HCT116 (cell line): ENCODE data around the gene MYLK. TPM values are rescaled to one million over a fixed set of nuclear protein-coding genes. Genes with fewer than 3 reads are reported as not detected.

Source experiments
- ATAC-seq: fragments of 200-7000 bp; cut with Tn5 transposase; 2 replicates; pipeline ENCODE4 v1.9.1; 2020; ENCODE audit warnings: mild to moderate bottlenecking, moderate library complexity
- BruUV-seq: library from RNA; stranded (reverse); fragments of 400-500 nt; replicated peaks from 2 replicates; lab custom pipeline; 2021; lab: Mats Ljungman, UMichigan
- CTCF ChIA-PET: fragments of 300-600 bp; sonication (Branson Sonifier 250); formaldehyde crosslinking; loops from one replicate; lab custom pipeline; 2021; ENCODE audit warnings: antibody characterized with exemption; lab: Charles Lee
- POLR2A ChIA-PET: fragments of 300-600, 350-600 bp; sonication (Branson Sonifier 250); formaldehyde crosslinking; loops from one replicate; lab custom pipeline; 2021; ENCODE audit warnings: antibody characterized with exemption; lab: Charles Lee
- RAD21 ChIA-PET, 2 experiments: fragments of 300-600 bp; sonication (Branson Sonifier 250); formaldehyde crosslinking; loops; one replicate each; lab custom pipeline; 2023; ENCODE audit warnings: low total read pairs in 2 of 2; ENCODE audit not compliant: uncharacterized antibody in 2 of 2, unreplicated experiment in 2 of 2, low non-redundant PET in 1 of 2; lab: Charles Lee
- DNase-seq: peaks from one replicate; pipeline ENCODE4 v3.0.0-alpha.2; 2010; ENCODE audit warnings: low read depth, low spot score
- H2AFZ ChIP-seq: fragments of 200-600 bp; shearing (Covaris generic), sonication (generic); 2 replicates; pipeline ENCODE4 v1.6.1; 2017; ENCODE audit warnings: low read depth, mixed run types, mixed read lengths, antibody characterized with exemption, low read length; ENCODE audit not compliant: poor library complexity, severe bottlenecking
- H3K27ac ChIP-seq: 2 replicates; pipeline ENCODE4 v1.5.1; 2012; ENCODE audit warnings: low read depth, low read length
- H3K27me3 ChIP-seq: fragments of 200-600 bp; sonication (generic); 2 replicates; pipeline ENCODE4 v1.6.1; 2016; ENCODE audit warnings: mixed run types, low read length, mixed read lengths; ENCODE audit not compliant: insufficient read depth
- H3K36me3 ChIP-seq, 2 experiments: fragments of 200-500 bp in 1 of 2; fragments of 200-600 bp in 1 of 2; sonication (Bioruptor generic) in 1 of 2; sonication (generic) in 1 of 2; 2 replicates each; pipeline versions ENCODE4 v1.5.1 to v1.6.1; 2014 to 2016; ENCODE audit warnings: low read length in 2 of 2, inconsistent platforms in 1 of 2, mixed read lengths in 1 of 2, mixed run types in 1 of 2; ENCODE audit not compliant: insufficient read depth in 2 of 2, control insufficient read depth in 1 of 2
- H3K4me1 ChIP-seq, 2 experiments: fragments of 200-600 bp in 1 of 2; sonication (generic) in 1 of 2; 2 replicates each; pipeline versions ENCODE4 v1.5.1 to v1.6.1; 2012 to 2017; ENCODE audit warnings: low read length in 2 of 2, inconsistent platforms in 1 of 2, mild to moderate bottlenecking in 1 of 2, mixed read lengths in 1 of 2, mixed run types in 1 of 2, moderate library complexity in 1 of 2; ENCODE audit not compliant: insufficient read depth in 2 of 2, control insufficient read depth in 1 of 2
- H3K4me2 ChIP-seq: fragments of 200-600 bp; sonication (generic); 2 replicates; pipeline ENCODE4 v1.6.1; 2017; ENCODE audit warnings: mixed run types, low read length, mixed read lengths
- H3K4me3 ChIP-seq, 2 experiments: fragments of 200-600 bp in 1 of 2; sonication (generic) in 1 of 2; replicated peaks in 1 of 2; 2 replicates each; pipeline ENCODE4 v1.5.1; 2011 to 2016; ENCODE audit warnings: low read length in 2 of 2, control low read depth in 1 of 2, low read depth in 1 of 2, mild to moderate bottlenecking in 1 of 2, mixed read lengths in 1 of 2, mixed run types in 1 of 2
- H3K79me2 ChIP-seq: fragments of 200-600 bp; sonication (generic); 2 replicates; pipeline ENCODE4 v1.6.1; 2017; ENCODE audit warnings: mild to moderate bottlenecking, mixed run types, low read length, moderate library complexity, mixed read lengths; ENCODE audit not compliant: insufficient read depth
- H3K9ac ChIP-seq: fragments of 200-600 bp; sonication (generic); 2 replicates; pipeline ENCODE4 v1.6.1; 2016; ENCODE audit warnings: low read length, mixed read lengths
- H3K9me2 ChIP-seq: fragments of 200-600 bp; sonication (generic), shearing (Covaris generic); 2 replicates; pipeline ENCODE4 v1.6.1; 2017; ENCODE audit warnings: mixed run types, mild to moderate bottlenecking, moderate library complexity; ENCODE audit not compliant: insufficient read depth
- H3K9me3 ChIP-seq, 2 experiments: fragments of 200-500 bp in 1 of 2; fragments of 200-600 bp in 1 of 2; sonication (Bioruptor generic) in 1 of 2; sonication (generic) in 1 of 2; 2 replicates each; pipeline ENCODE4 v1.6.1; 2014 to 2017; ENCODE audit warnings: low read length in 2 of 2, mixed read lengths in 2 of 2, inconsistent platforms in 1 of 2, low read depth in 1 of 2, mild to moderate bottlenecking in 1 of 2, mixed run types in 1 of 2, moderate library complexity in 1 of 2; ENCODE audit not compliant: control insufficient read depth in 1 of 2, insufficient read depth in 1 of 2
- H4K20me1 ChIP-seq: fragments of 200-600 bp; sonication (generic), shearing (Covaris generic); 2 replicates; pipeline ENCODE4 v1.6.1; 2017; ENCODE audit warnings: mixed run types, mild to moderate bottlenecking, moderate library complexity; ENCODE audit not compliant: insufficient read depth
- ATF3 ChIP-seq: IDR thresholded peaks from 2 replicates; pipeline ENCODE4 v1.6.1; 2012
- CEBPB ChIP-seq: IDR thresholded peaks from 2 replicates; pipeline ENCODE4 v1.6.1; 2012; ENCODE audit warnings: low read depth
- EGR1 ChIP-seq: IDR thresholded peaks from 2 replicates; pipeline ENCODE4 v1.6.1; 2012; ENCODE audit warnings: low read depth
- ELF1 ChIP-seq: IDR thresholded peaks from 2 replicates; pipeline ENCODE4 v1.6.1; 2012; ENCODE audit warnings: low read depth, borderline replicate concordance
- EZH2 ChIP-seq: fragments of 200-600 bp; sonication (generic); IDR thresholded peaks from 2 replicates; pipeline ENCODE4 v1.6.1; 2017; ENCODE audit warnings: antibody characterized with exemption, mixed run types
- EZH2phosphoT487 ChIP-seq: fragments of 200-600 bp; IDR thresholded peaks from 2 replicates; pipeline ENCODE4 v1.6.1; 2018; ENCODE audit warnings: antibody characterized with exemption, borderline replicate concordance
- SIN3A ChIP-seq: IDR thresholded peaks from 2 replicates; pipeline ENCODE4 v1.6.1; 2012; ENCODE audit warnings: low read depth
- SP1 ChIP-seq: IDR thresholded peaks from 2 replicates; pipeline ENCODE4 v1.6.1; 2012; ENCODE audit warnings: low read depth
- SRF ChIP-seq: IDR thresholded peaks from 2 replicates; pipeline ENCODE4 v1.6.1; 2012; ENCODE audit warnings: low read depth
- TCF7L2 ChIP-seq: IDR thresholded peaks from 2 replicates; pipeline ENCODE4 v1.7.0; 2011; ENCODE audit warnings: borderline replicate concordance, inconsistent platforms; ENCODE audit not compliant: insufficient read depth, insufficient read length; ENCODE audit errors: extremely low read depth
- ZBTB33 ChIP-seq: IDR thresholded peaks from 2 replicates; pipeline ENCODE4 v1.6.1; 2011; ENCODE audit warnings: mild to moderate bottlenecking, low read length, moderate library complexity; ENCODE audit not compliant: insufficient replicate concordance; ENCODE audit errors: extremely low read depth
- ZFX ChIP-seq: fragments of 450-650 bp; IDR thresholded peaks from 2 replicates; pipeline ENCODE4 v1.6.1; 2017
- intact Hi-C: fragments of 100-400 bp; cut with micrococcal nuclease; formaldehyde crosslinking; loops from 2 replicates; pipeline ENCODE4 v1.10.0; 2022
- total RNA-seq: library from RNA; stranded (reverse); gene quantifications from one replicate; pipeline ENCODE4 v1.2.1, GENCODE V29; 2021; ENCODE audit not compliant: unreplicated experiment

MYLK gene
- total RNA-seq, 1 experiment from 2014 or later: 3.8 TPM

DNA sequence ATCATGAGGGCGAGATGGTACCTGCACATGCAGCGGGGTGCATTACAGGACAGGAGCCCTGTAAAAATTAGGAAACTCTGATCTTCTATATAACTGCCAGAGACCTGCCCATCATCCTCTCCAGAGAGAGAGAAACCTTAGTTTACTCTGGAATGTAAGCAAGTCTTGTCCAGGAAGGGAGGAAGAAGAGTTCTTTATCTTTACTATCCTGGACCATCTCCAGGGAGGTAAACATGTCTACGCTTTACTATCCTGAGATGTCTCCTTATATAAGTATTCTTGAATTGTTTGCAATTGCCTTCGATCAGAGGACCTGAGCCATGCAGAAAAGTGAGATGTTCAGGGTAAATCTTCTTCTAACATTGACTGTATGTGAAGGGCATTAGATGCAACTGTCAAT lies 286.6 kb downstream of the MYLK start:
- H3K27ac ChIP-seq: no peak overlapping the region
- H2AFZ ChIP-seq: no peak overlapping the region
- intact Hi-C loops: no loop called here
- H3K79me2 ChIP-seq: no peaks in the 10 kb centered on the region
- H3K4me2 ChIP-seq: no peak overlapping the region
- no peak for TF ChIP-seq ZFX
- no peaks in the 10 kb centered on the region for H4K20me1 ChIP-seq
- ChIA-PET CTCF (no interaction called here), POLR2A (no interaction called here), RAD21 (no interaction called here)
- BruUV-seq: no TSS peak
- no peaks in the 10 kb centered on the region for H3K27me3 ChIP-seq
- peaks cover 21 to 28% of the 10 kb centered on the region in 2 experiments for H3K4me1 ChIP-seq
- H3K36me3 ChIP-seq: no peaks in the 10 kb centered on the region
- no peak overlapping the region for H3K4me3 ChIP-seq
- no peaks in the 10 kb centered on the region for H3K9me3 ChIP-seq
- ATAC-seq: no peak
- no peak for DNase-seq
- H3K9me2 ChIP-seq: no peaks in the 10 kb centered on the region
- no peak overlapping the region for H3K9ac ChIP-seq

DNA sequence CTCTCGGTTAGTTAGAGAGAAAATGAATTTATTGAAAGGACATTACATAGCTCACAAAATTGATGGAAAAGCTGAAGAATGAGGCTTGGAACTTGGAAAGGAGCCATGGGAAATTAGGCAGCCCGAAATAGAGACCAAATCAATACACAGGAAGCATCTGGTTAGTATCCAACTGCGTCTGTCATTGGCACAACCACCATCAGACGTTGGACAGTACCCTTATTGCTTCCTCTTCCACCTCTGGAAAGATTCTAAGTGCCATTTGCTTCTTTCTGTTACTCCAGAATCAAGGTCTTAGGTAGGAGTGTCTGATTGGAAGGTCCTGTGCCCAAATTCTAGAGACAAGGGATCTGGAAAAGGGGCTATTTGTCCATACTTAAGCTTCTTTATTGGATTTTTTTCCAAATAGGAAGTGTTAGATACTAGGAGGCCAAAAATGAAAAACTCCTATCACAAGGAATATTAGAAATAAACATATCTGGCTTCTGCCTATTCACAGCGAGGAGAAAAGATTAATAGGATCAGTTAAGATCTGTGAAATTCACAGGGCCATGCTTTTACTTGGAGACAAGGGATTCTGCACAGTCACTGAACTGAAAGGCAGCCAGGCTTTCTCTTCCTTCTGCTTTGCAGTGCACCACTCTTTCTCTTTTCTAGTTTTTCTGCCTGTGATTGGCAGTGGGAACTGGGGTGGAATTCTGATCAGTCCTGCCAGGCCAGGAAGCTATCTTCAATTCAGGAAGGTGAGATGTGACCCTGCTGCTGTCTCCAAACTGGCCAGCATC lies 288.5 kb downstream of the MYLK start:
- CTCF ChIA-PET: no interaction called here
- H3K27ac ChIP-seq: no peak overlapping the region

More for the DNA sequence above, 288.5 kb downstream of the MYLK start:
- no peaks in the 10 kb centered on the region for H3K27me3 ChIP-seq
- no peak overlapping the region for H3K4me3 ChIP-seq
- TF ChIP-seq EZH2: no peak
- no peak for TF ChIP-seq CEBPB
- TF ChIP-seq ELF1: no peak
- TF ChIP-seq SIN3A: no peak
- TF ChIP-seq ZBTB33: no peak
- TF ChIP-seq SP1: no peak
- TF ChIP-seq EGR1: no peak
- no peak for TF ChIP-seq ATF3
- TF ChIP-seq SRF: no peak
- no peak for TF ChIP-seq EZH2phosphoT487
- TF ChIP-seq TCF7L2: no peak
- BruUV-seq: no TSS peak
- no peaks in the 10 kb centered on the region for H3K9me2 ChIP-seq
- intact Hi-C loops: no loop called here
- no peak for ATAC-seq
- no peaks in the 10 kb centered on the region for H4K20me1 ChIP-seq
- ChIA-PET POLR2A (interaction anchor here (1.4 kb wide), 1 partner anchor 9 kb away, joined by 3 read pairs; no protein-coding TSS in a partner anchor), RAD21 (no interaction called here)
- no peak overlapping the region for H2AFZ ChIP-seq
- H3K9ac ChIP-seq: no peak overlapping the region
- no peaks in the 10 kb centered on the region for H3K79me2 ChIP-seq
- peaks cover 3 to 4% of the 10 kb centered on the region in 2 experiments; a peak in 1 of 4 replicates for H3K9me3 ChIP-seq
- no peaks in the 10 kb centered on the region; a peak in 1 of 4 replicates for H3K36me3 ChIP-seq
- no peak for DNase-seq
- peaks cover under 1 to 8% of the 10 kb centered on the region in 2 experiments; a peak in 3 of 4 replicates for H3K4me1 ChIP-seq
- H3K4me2 ChIP-seq: no peak overlapping the region
